Neural cell (in vitro differentiated cells): Measurements from ENCODE around the gene CPPED1. TPM values are rescaled to one million over a fixed set of nuclear protein-coding genes. Genes with fewer than 3 reads are reported as not detected.

Source experiments
- H2AFZ ChIP-seq: fragments of 200-600, 300-800 bp; sonication (generic), shearing (Covaris generic); 2 replicates; pipeline ENCODE4 v1.6.0; 2014; ENCODE audit warnings: low read depth, mild to moderate bottlenecking, antibody characterized with exemption, low read length, moderate library complexity
- H3F3A ChIP-seq: fragments of 200-600 bp; shearing (Covaris generic); 2 replicates; pipeline ENCODE4 v1.6.1; 2016; ENCODE audit warnings: mild to moderate bottlenecking, moderate library complexity, mixed read lengths, antibody characterized with exemption, low read length; ENCODE audit not compliant: insufficient read depth, poor library complexity, severe bottlenecking
- H3K27ac ChIP-seq: fragments of 200-600, 300-800 bp; sonication (generic), shearing (Covaris generic); 2 replicates; pipeline ENCODE4 v1.5.1; 2014; ENCODE audit warnings: mild to moderate bottlenecking, low read length, moderate library complexity
- H3K27me3 ChIP-seq: fragments of 300-800, 200-600 bp; sonication (generic), shearing (Covaris generic); 2 replicates; pipeline ENCODE4 v1.6.0; 2014; ENCODE audit warnings: mild to moderate bottlenecking, low read depth, low read length, moderate library complexity; ENCODE audit not compliant: insufficient read depth
- H3K36me3 ChIP-seq: fragments of 300-800, 200-600 bp; sonication (generic), shearing (Covaris generic); 2 replicates; pipeline ENCODE4 v1.5.1; 2014; ENCODE audit warnings: mild to moderate bottlenecking, antibody characterized with exemption, low read length, moderate library complexity; ENCODE audit not compliant: insufficient read depth
- H3K4me2 ChIP-seq: fragments of 300-800, 200-600 bp; sonication (generic), shearing (Covaris generic); 2 replicates; pipeline ENCODE4 v1.6.0; 2014; ENCODE audit warnings: mild to moderate bottlenecking, low read length
- H3K4me3 ChIP-seq: fragments of 300-800, 200-600 bp; sonication (generic), shearing (Covaris generic); 2 replicates; pipeline ENCODE4 v1.5.1; 2014; ENCODE audit warnings: mild to moderate bottlenecking, low read length, moderate library complexity
- H3K79me2 ChIP-seq: fragments of 200-600 bp; shearing (Covaris generic); replicated peaks from 2 replicates; pipeline ENCODE4 v1.6.0; 2014; ENCODE audit warnings: mild to moderate bottlenecking, low read length, moderate library complexity; ENCODE audit not compliant: insufficient read depth
- H3K9ac ChIP-seq: fragments of 300-800, 200-600 bp; sonication (generic), shearing (Covaris generic); 2 replicates; pipeline ENCODE4 v1.6.1; 2016; ENCODE audit warnings: mild to moderate bottlenecking, low read length, mixed read lengths
- H3K9me2 ChIP-seq: fragments of 200-600 bp; shearing (Covaris generic); 2 replicates; pipeline ENCODE4 v1.6.1; 2016; ENCODE audit warnings: mild to moderate bottlenecking, low read length, mixed read lengths; ENCODE audit not compliant: insufficient read depth
- H3K9me3 ChIP-seq: fragments of 200-600, 300-800 bp; sonication (generic), shearing (Covaris generic); 2 replicates; pipeline ENCODE4 v1.6.1; 2016; ENCODE audit warnings: mild to moderate bottlenecking, mixed run types, low read length, moderate library complexity, mixed read lengths
- H4K20me1 ChIP-seq: fragments of 200-600 bp; shearing (Covaris generic); 2 replicates; pipeline ENCODE4 v1.6.1; 2016; ENCODE audit warnings: mild to moderate bottlenecking, mixed run types; ENCODE audit not compliant: insufficient read depth
- CTCF ChIP-seq: fragments of 450-650 bp; IDR thresholded peaks from 2 replicates; pipeline ENCODE4 v1.5.1; 2014; ENCODE audit warnings: antibody characterized with exemption, mild to moderate bottlenecking, moderate library complexity; ENCODE audit not compliant: poor library complexity, severe bottlenecking
- EP300 ChIP-seq: fragments of 450-650 bp; conservative IDR thresholded peaks from 2 replicates; pipeline ENCODE4 v1.6.1; 2014; ENCODE audit warnings: antibody characterized with exemption, mild to moderate bottlenecking, moderate library complexity; ENCODE audit not compliant: poor library complexity, severe bottlenecking
- EZH2 ChIP-seq: fragments of 200-600, 300-800 bp; shearing (Covaris generic), sonication (generic); IDR thresholded peaks from 2 replicates; pipeline ENCODE4 v1.6.1; 2014; ENCODE audit warnings: antibody characterized with exemption, low read length, borderline replicate concordance, mild to moderate bottlenecking; ENCODE audit not compliant: insufficient read depth, poor library complexity, severe bottlenecking
- MXI1 ChIP-seq: fragments of 450-650 bp; conservative IDR thresholded peaks from 2 replicates; pipeline ENCODE4 v1.6.1; 2014; ENCODE audit warnings: antibody characterized with exemption, mild to moderate bottlenecking; ENCODE audit not compliant: poor library complexity, severe bottlenecking
- POLR2AphosphoS5 ChIP-seq: IDR thresholded peaks from 2 replicates; pipeline ENCODE4 v1.6.1; 2012
- RAD21 ChIP-seq: fragments of 450-650 bp; conservative IDR thresholded peaks from 2 replicates; pipeline ENCODE4 v1.6.1; 2014; ENCODE audit warnings: antibody characterized with exemption, mild to moderate bottlenecking, moderate library complexity
- REST ChIP-seq: IDR thresholded peaks from 2 replicates; pipeline ENCODE4 v1.6.1; 2012; ENCODE audit warnings: borderline replicate concordance
- SMC3 ChIP-seq: fragments of 450-650 bp; conservative IDR thresholded peaks from 2 replicates; pipeline ENCODE4 v1.6.1; 2014; ENCODE audit warnings: antibody characterized with exemption, mild to moderate bottlenecking, moderate library complexity; ENCODE audit not compliant: poor library complexity
- TAF1 ChIP-seq: IDR thresholded peaks from 2 replicates; pipeline ENCODE4 v1.6.1; 2012; ENCODE audit warnings: low read depth
- polyA plus RNA-seq: library from polyadenylated mRNA; depleted of rRNA; stranded (reverse); fragments of >200 nt; gene quantifications from 2 replicates; pipeline ENCODE4 v1.2.3, GENCODE V29; 2014

Gene CPPED1
- polyA plus RNA-seq, 1 donor from 2014 or later: 2.5 TPM

GRCh38 chr16:12753203-12754023 is 50.3 kb downstream of the CPPED1 start:
- Histone ChIP-seq H4K20me1 (no peaks in the 10 kb centered on the region), H3K4me2 (no peak overlapping the region), H3F3A (no peaks in the 10 kb centered on the region), H3K9me2 (no peaks in the 10 kb centered on the region), H3K36me3 (no peaks in the 10 kb centered on the region), H3K9ac (no peak overlapping the region), H3K9me3 (no peaks in the 10 kb centered on the region), H2AFZ (no peak overlapping the region), H3K79me2 (no peaks in the 10 kb centered on the region), H3K27me3 (no peaks in the 10 kb centered on the region), H3K27ac (no peak overlapping the region), H3K4me3 (no peak overlapping the region)
- TF ChIP-seq EZH2: no peak
- no peak for TF ChIP-seq CTCF
- TF ChIP-seq MXI1: no peak

GRCh38 chr16:12752159-12752558 is 51.5 kb downstream of the CPPED1 start:
- TF ChIP-seq MXI1 (no peak), EP300 (peak; percentile 55)
- Histone ChIP-seq H3K9ac (no peak overlapping the region), H3K27ac (no peak overlapping the region), H3K27me3 (no peaks in the 10 kb centered on the region), H2AFZ (no peak overlapping the region), H3K79me2 (no peaks in the 10 kb centered on the region), H4K20me1 (no peaks in the 10 kb centered on the region), H3K4me2 (no peak overlapping the region), H3K9me3 (no peaks in the 10 kb centered on the region), H3K36me3 (no peaks in the 10 kb centered on the region), H3K9me2 (no peaks in the 10 kb centered on the region), H3K4me3 (no peak overlapping the region), H3F3A (no peaks in the 10 kb centered on the region)

GRCh38 chr16:12750554-12750918 is 53.2 kb downstream of the CPPED1 start:
- no peak overlapping the region for H3K4me3 ChIP-seq
- H3K79me2 ChIP-seq: no peaks in the 10 kb centered on the region
- H2AFZ ChIP-seq: no peak overlapping the region
- H3K27me3 ChIP-seq: no peaks in the 10 kb centered on the region
- H3K36me3 ChIP-seq: no peaks in the 10 kb centered on the region
- H3F3A ChIP-seq: no peaks in the 10 kb centered on the region
- no peak overlapping the region for H3K4me2 ChIP-seq
- H4K20me1 ChIP-seq: no peaks in the 10 kb centered on the region
- H3K9me2 ChIP-seq: no peaks in the 10 kb centered on the region
- H3K9me3 ChIP-seq: no peaks in the 10 kb centered on the region
- H3K27ac ChIP-seq: no peak overlapping the region
- TF ChIP-seq EP300 (no peak), MXI1 (no peak), SMC3 (no peak), REST (no peak), TAF1 (no peak), POLR2AphosphoS5 (no peak), EZH2 (no peak), CTCF (no peak), RAD21 (no peak)
- H3K9ac ChIP-seq: no peak overlapping the region
